ENCODE results near the gene CYP4F2. TPM values are rescaled to one million over a fixed set of nuclear protein-coding genes. Genes with fewer than 3 reads are reported as not detected.

CYP4F2 gene
- total and polyA plus RNA-seq, 2 of the 8 experiments (the other 6 are each of a cell fraction or from before 2014, with no cell fraction given) = not detected

GRCh38 chr19:15936950-15937349, 39.1 kb upstream of the CYP4F2 start:
- FAIRE-seq = no peak
- 85% methylated on average over 2 of the region's 2 CpGs; no CpG with 5 or more reads in 1 of the 2 experiments for WGBS, 2 experiments (ENCODE audit: extremely low coverage in 1 of 2, insufficient coverage in 1 of 2, insufficient read length in 1 of 2, insufficient replicate concordance in 2 of 2, low coverage in 1 of 2, low lambda C conversion rate in 2 of 2, missing lambda C conversion rate in 1 of 2)
- TF ChIP-seq MAX (IDR thresholded peaks at IDR 0.05) = no peak
- TF ChIP-seq ZNF274 (IDR thresholded peaks at IDR 0.05; ENCODE audit: borderline replicate concordance, extremely low read depth, low read length) = no peak
- no peak for TF ChIP-seq TEAD4 (IDR thresholded peaks at IDR 0.05; ENCODE audit: low read depth, low read length)
- no peak for TF ChIP-seq NANOG (IDR thresholded peaks at IDR 0.05; ENCODE audit: insufficient read depth, low read depth, low read length, poor library complexity, severe bottlenecking)
- TF ChIP-seq BRCA1 (IDR thresholded peaks at IDR 0.05; ENCODE audit: low read depth, low read length) = no peak
- no peak for TF ChIP-seq JUND (IDR thresholded peaks at IDR 0.05; ENCODE audit: low read length)
- TF ChIP-seq BCL11A (IDR thresholded peaks at IDR 0.05; ENCODE audit: low read depth in 2 of 2, low read length in 2 of 2) = no peak
- TF ChIP-seq CTBP2 (IDR thresholded peaks at IDR 0.05; ENCODE audit: borderline replicate concordance, insufficient read depth, insufficient read length, low read length) = no peak
- TF ChIP-seq SP1 (IDR thresholded peaks at IDR 0.05; ENCODE audit: low read depth, low read length) = no peak
- no peak for TF ChIP-seq POLR2AphosphoS5 (IDR thresholded peaks at IDR 0.05; ENCODE audit: low read depth, low read length)
- TF ChIP-seq TAF7 (optimal IDR thresholded peaks at IDR 0.05; ENCODE audit: borderline replicate concordance, low read depth, low read length) = no peak
- TF ChIP-seq CBX5 (IDR thresholded peaks at IDR 0.05; ENCODE audit: low read depth, low read length) = no peak
- TF ChIP-seq SIN3A (conservative IDR thresholded peaks at IDR 0.05 in 1 of 2, IDR thresholded peaks at IDR 0.05 in 1 of 2; ENCODE audit: low read depth in 1 of 2, low read length in 2 of 2) = no peak
- TF ChIP-seq CHD1 (IDR thresholded peaks at IDR 0.05; ENCODE audit: low read depth, low read length) = no peak
- no peak for TF ChIP-seq CBX8 (IDR thresholded peaks at IDR 0.05; ENCODE audit: borderline replicate concordance, low read depth, low read length)

More at GRCh38 chr19:15936950-15937349, 39.1 kb upstream of the CYP4F2 start:
- Histone ChIP-seq H3K4me2 (ENCODE audit: insufficient read depth in 1 of 2, low read depth in 2 of 2, low read length in 2 of 2) (no peak overlapping the region), H3K14ac (ENCODE audit: insufficient read length) (no peak overlapping the region), H3K27me3 (replicated peaks in 1 of 4; ENCODE audit: control insufficient read depth in 3 of 4, extremely low read depth in 1 of 4, insufficient read depth in 3 of 4, low read length in 3 of 4) (no peaks in the 10 kb centered on the region), H2AFZ (ENCODE audit: low read length) (no peak overlapping the region), H3K23me2 (ENCODE audit: low read depth, low read length) (no peaks in the 10 kb centered on the region), H3K4ac (replicated peaks; ENCODE audit: insufficient read length, low read depth, low read length) (no peak overlapping the region), H4K5ac (ENCODE audit: insufficient read length, low read depth, low read length) (no peak overlapping the region), H4K8ac (ENCODE audit: extremely low read depth, insufficient read depth, low read length) (no peak overlapping the region), H3K79me1 (ENCODE audit: low read depth, low read length) (no peaks in the 10 kb centered on the region), H3K56ac (replicated peaks; ENCODE audit: insufficient read length, low read depth, low read length) (no peak overlapping the region), H2BK15ac (ENCODE audit: low read length) (no peak overlapping the region), H2BK5ac (ENCODE audit: low read depth, low read length) (no peak overlapping the region), H3K36me3 (ENCODE audit: control insufficient read depth in 2 of 4, insufficient read depth in 4 of 4, low read length in 3 of 4) (no peaks in the 10 kb centered on the region), H2AK5ac (ENCODE audit: low read depth, low read length) (no peak overlapping the region), H3K9me3 (ENCODE audit: insufficient read depth in 2 of 2, low read depth in 1 of 2, low read length in 1 of 2) (peaks cover 62 to 76% of the 10 kb centered on the region in 2 experiments), H3K4me3 (ENCODE audit: extremely low read depth in 1 of 4, insufficient read depth in 2 of 4, low read depth in 3 of 4, low read length in 4 of 4) (no peak overlapping the region), H3K23ac (ENCODE audit: insufficient read length) (no peak overlapping the region), H3K27ac (ENCODE audit: low read depth, low read length) (no peak overlapping the region), H4K20me1 (replicated peaks in 1 of 2; ENCODE audit: control insufficient read depth in 1 of 2, insufficient read depth in 2 of 2, low read length in 2 of 2) (no peaks in the 10 kb centered on the region), H3K4me1 (replicated peaks in 1 of 4; ENCODE audit: control insufficient read depth in 3 of 4, insufficient read depth in 4 of 4, low read length in 3 of 4) (no peaks in the 10 kb centered on the region), H2BK120ac (replicated peaks; ENCODE audit: low read depth, low read length) (no peak overlapping the region), H3K79me2 (ENCODE audit: control insufficient read depth in 1 of 2, insufficient read depth in 2 of 2, low read length in 2 of 2) (no peaks in the 10 kb centered on the region), H4K91ac (replicated peaks; ENCODE audit: insufficient read length, low read length) (no peak overlapping the region), H2BK12ac (ENCODE audit: low read depth, low read length) (no peak overlapping the region), H3K18ac (ENCODE audit: extremely low read depth, low read length) (no peak overlapping the region), H3K9ac (replicated peaks in 1 of 4; ENCODE audit: extremely low read depth in 1 of 4, low read depth in 3 of 4, low read length in 3 of 4) (no peak overlapping the region), H2BK20ac (ENCODE audit: low read length) (no peak overlapping the region)
- ChIA-PET CTCF (ENCODE audit: partially characterized antibody) (no interaction called here), POLR2A (ENCODE audit: partially characterized antibody) (no interaction called here)
- DNase-seq (ENCODE audit: low read depth in 1 of 2, low spot score in 2 of 2) = no peak

Measured in H1 (cell line).